ENCODE results near the gene ITGA1.
"Not testable (repeated sequence)": the region's sequence is repeated elsewhere in the genome, so short reads cannot be mapped to it uniquely, and the experiment has no call there.

GRCh38 chr5:52744867-52745458 is 42.8 kb upstream of the ITGA1 start:
- not testable (repeated sequence) for TF ChIP-seq RAD21 (IDR thresholded peaks at IDR 0.05 in 1 of 2, conservative IDR thresholded peaks at IDR 0.05 in 1 of 2; ENCODE audit: low read depth in 2 of 2, low read length in 2 of 2); CREB1 (IDR thresholded peaks at IDR 0.05); KDM5A (IDR thresholded peaks at IDR 0.05; ENCODE audit: low read length)
